NCI-H2081 treated with DMSO at 0.1 percent for 48 hours (cell line): Measurements from ENCODE around the gene SARS2.
"Not testable (repeated sequence)": the region's sequence is repeated elsewhere in the genome, so short reads cannot be mapped to it uniquely, and the experiment has no call there.

ENCODE experiments used
- DNase-seq: peaks from one replicate; lab custom pipeline; 2025; lab: John Stamatoyannopoulos, UW

SARS2 gene

GRCh38 chr19:38890686-38891085, 39.9 kb downstream of the SARS2 start:
- DNase-seq: no peak

- DNase-seq: no peak
Measured at GRCh38 chr19:38889803-38890202, 40.8 kb downstream of the SARS2 start.

GRCh38 chr19:38888876-38889275, 41.7 kb downstream of the SARS2 start:
- DNase-seq: no peak

GRCh38 chr19:38884691-38885090, 45.9 kb downstream of the SARS2 start:
- DNase-seq: not testable (repeated sequence)

GRCh38 chr19:38883286-38883685, 47.3 kb downstream of the SARS2 start:
- DNase-seq: no peak

- DNase-seq: no peak
Measured at GRCh38 chr19:38880882-38881609, 49.5 kb downstream of the SARS2 start.

GRCh38 chr19:38880076-38880881, 50.3 kb downstream of the SARS2 start:
- DNase-seq: no peak

GRCh38 chr19:38879400-38879751, 51.2 kb downstream of the SARS2 start:
- no peak for DNase-seq

- no peak for DNase-seq
Measured at GRCh38 chr19:38878575-38879399, 51.8 kb downstream of the SARS2 start.

GRCh38 chr19:38877781-38878574, 52.6 kb downstream of the SARS2 start, which contains the start of gene RINL:
Gene RINL (minus strand): TSS chr19:38878275. CDS start chr19:38876742, 1,533 bp downstream.
- peak; percentile 93 for DNase-seq

GRCh38 chr19:38875656-38876395, 54.7 kb downstream of the SARS2 start:
- no peak for DNase-seq

GRCh38 chr19:38873400-38873799, 57.2 kb downstream of the SARS2 start:
- not testable (repeated sequence) for DNase-seq

- no peak for DNase-seq
Measured at GRCh38 chr19:38870612-38871011, 60.0 kb downstream of the SARS2 start.

GRCh38 chr19:38869836-38870607, 60.5 kb downstream of the SARS2 start:
- DNase-seq: peak; percentile 41

GRCh38 chr19:38869160-38869835, 61.3 kb downstream of the SARS2 start:
- DNase-seq: no peak

- DNase-seq: no peak
Measured at GRCh38 chr19:38868551-38868950, 62.0 kb downstream of the SARS2 start.

GRCh38 chr19:38867171-38867780, 63.3 kb downstream of the SARS2 start:
- DNase-seq: no peak
